HS-5 (cell line): ENCODE results near the gene DNAJB14.

Experiments used
- DNase-seq: peaks from one replicate; pipeline ENCODE4 v3.0.0-alpha.2; 2012; ENCODE audit warnings: low read depth

The DNAJB14 gene

DNA sequence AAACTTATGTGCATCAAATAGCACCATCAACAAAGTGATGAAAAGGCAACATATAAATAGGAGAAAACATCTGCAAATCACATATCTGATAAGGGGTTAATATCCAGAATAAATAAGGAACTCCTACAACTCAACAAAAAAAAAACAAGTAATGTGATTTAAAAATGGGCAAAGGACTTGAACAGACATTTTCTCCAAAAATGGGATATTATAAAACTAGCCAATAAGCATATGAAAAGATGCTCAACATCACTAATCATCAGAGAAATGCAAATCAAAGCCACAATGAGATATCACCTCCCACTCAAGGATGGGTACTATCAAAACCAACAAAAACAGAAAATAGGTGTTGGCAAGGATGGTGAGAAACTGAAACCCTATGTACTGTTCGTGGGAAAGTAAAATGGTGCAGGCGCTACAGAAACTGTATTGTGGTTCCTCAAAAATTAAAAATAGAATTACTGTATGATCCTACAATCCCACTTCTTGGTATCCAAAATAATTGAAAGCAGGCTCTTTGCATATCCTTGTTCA lies 2.4 kb downstream of the DNAJB14 start:
- no peak for DNase-seq

DNA sequence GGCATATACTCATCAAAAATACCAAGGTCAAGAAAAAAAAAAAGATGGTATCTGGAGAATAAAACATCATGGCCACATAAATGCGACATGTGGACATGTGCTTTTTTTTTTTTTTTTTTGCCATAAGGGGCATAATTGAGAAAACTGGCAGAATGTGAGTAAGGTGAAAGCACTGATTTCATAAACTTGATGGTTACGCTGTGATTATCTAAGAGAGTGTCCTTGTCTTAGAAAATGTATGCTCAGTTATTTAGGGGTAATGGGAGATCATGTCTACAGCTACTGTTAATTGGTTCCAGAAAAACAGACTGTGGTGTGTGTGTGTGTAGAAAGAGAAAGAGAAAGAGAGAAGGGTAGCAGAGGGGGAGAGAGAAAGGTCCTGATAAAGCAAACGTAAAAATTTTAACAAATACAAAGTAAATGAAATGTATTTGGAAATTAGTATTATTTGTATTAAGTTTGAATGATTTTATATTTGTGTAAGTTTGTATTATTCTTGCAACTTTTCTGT lies 8.1 kb downstream of the DNAJB14 start:
- DNase-seq: no peak

DNA sequence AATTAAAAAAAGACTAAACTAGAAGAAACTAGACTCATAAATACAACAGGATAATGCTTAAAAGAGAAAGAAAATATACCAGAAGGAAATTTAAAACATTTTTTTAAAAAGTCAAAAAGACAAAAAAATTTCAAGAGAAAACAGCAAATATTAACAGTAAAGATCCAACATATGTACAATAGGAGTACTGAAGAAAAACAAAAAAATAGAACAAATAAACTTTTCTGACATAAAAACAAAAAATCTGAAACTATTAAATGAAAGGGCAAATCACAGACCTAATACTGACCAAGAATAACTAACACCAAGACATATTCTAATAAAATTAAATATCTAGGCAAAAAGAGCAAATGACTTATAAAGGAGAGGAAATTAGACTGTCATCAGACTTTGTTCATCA lies 11.5 kb downstream of the DNAJB14 start:
- no peak for DNase-seq

DNA sequence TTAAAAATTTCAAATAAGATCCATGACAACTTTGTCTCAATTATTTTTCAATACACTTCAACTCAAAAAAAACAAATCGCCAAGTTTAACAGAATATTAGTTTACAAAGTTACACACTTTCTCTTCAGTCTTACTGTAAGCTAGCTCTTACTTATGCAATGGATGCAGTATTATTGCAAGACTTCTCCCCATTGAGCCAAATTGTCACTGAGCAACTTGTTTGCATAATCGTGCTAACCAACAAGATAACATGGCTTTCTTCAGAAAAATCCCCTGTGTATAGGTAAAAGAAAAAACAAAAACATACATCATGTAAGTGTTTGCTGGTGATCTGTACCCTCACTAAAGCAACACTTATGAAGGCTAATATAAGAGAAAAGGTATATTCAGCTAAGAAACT lies 18.9 kb downstream of the DNAJB14 start:
- no peak for DNase-seq

DNA sequence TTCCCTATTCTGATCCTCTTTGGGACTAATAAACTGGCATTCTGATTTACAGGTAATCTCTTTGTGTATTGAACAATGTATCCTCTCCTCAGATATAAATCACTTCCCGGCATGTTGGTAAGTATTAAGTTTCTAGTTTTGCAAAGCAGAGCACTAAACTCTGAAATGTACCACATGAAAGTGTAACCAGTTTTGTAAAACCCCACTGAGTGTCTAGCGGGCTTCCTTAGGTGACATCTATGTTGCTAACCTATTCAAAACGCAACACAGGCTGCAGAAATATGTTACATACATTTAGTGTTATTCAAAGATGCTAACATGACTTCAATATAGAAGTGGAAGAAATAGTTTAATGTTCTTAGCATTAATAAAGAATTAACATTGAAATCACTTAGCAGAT lies 25.2 kb downstream of the DNAJB14 start:
- DNase-seq: no peak

DNA sequence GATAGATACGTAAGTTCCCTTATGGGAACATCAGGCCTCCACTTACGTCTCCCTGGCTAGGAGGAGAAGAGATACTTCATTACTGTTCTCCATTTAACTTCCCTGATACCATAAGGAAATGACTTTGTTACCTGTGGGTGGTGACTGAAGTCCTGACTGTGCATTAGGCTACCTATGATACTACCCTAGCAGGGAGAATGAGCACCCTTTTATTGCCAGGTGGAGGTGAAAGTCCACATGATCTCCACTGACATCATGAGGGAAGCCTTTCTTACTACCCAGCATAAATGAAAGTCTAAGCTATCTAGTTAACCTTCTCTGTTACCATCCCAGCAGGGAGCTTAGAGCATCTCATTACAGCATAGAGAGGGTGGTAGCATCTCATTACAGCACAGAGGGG lies 27.8 kb downstream of the DNAJB14 start:
- DNase-seq: no peak

DNA sequence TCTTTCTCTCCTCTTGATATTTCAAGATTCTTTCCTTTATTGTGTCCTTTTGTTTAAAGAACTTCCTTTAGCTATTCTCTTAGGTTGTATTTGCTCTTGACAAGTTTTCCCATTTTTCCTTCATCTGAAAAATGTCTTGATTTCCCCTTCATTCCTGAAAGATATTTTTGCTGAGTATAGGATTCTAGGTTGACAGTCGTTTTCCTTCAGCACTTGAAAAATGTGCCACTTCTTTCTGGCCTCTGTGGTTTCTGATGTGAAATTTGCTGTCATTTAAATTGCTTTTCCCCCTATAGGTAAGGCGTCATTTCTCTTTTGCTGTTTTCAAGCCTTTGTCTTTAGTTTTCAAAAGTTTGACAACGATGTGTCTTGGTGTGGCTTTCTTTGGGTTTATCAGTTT lies 28.8 kb downstream of the DNAJB14 start:
- no peak for DNase-seq

DNA sequence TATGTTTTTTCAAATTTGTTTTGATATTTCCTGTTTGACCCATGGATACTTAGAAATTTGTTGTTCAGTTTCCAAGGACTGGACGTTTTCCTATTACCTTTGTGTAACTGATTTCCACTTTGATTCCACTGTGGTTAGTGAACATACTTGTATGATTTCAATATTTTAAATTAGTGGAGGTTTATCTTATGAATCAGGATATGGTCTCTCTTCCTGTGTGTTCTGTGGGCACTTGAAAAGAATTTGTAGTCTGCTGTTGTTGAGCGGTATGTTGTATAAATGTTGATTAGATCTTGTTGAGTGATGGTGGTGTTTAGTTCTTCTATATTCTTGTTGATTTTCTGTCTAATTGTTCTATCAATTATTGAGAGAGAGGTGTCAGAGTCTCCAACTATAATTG lies 31.0 kb downstream of the DNAJB14 start:
- no peak for DNase-seq

DNA sequence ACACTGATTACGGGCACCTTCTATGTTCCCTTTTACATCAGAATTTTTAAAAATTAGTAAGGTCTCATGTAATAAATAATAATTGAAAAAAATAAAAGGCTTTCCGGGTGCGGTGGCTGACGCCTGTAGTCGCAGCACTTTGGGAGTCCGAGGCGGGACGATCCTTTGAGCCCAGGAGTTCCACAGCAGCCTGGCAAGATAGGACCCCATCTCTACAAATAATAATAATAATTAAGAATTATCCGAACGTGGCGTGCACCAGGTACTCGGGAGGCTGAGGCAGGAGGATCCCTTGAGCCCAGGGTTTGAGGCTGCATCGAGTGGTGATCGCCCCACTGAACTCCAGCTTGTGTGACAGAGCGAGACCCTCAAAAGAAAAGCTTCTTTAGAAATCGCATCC lies 51.4 kb downstream of the DNAJB14 start:
- no peak for DNase-seq

DNA sequence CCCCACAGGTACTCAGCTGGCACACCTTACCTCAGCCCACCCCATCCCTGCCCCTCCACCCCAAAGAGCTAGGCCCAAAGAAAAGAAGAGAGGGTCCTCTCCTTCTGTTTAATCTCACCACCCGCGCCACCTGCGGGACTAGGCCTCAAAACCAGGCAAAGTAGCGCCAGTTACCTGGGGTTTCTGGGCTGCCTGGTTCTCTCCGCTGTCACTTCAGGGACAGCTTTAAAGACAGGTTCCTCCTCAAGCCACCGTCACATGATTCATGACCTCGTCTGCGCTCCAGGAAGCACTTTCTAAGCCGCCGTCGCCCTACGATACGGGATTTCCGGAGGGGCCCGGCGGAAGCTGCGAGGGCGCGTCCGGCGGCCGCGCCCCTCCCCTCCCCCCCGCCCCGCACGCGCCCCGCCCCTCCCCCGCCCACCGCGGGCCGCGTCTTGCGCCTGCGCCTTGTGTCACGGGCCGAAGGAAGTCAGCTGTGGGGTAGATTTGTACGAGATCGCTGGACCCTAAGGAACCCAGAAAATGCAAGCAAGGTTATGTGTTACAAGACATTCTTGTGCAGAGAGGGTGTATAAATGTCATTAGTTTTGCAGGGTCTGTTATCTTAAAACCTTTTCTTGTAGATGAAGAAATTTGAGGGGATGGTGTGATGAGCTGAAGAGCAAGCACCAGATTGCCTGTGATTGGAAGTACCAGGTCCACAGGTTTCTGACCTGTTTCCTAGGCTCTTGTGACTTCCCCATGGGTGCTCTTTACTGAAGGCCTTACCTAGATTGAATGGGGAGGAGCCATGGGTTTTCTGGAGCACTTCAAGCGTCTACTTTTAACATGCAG lies 52.0 kb downstream of the DNAJB14 start, which contains the start of gene LAMTOR3:
Gene LAMTOR3, minus strand, starts transcription at position 267 of the 837 bp plus-strand sequence. CDS start 464 bp downstream, outside the sequence.
- peak; percentile 55 for DNase-seq

DNA sequence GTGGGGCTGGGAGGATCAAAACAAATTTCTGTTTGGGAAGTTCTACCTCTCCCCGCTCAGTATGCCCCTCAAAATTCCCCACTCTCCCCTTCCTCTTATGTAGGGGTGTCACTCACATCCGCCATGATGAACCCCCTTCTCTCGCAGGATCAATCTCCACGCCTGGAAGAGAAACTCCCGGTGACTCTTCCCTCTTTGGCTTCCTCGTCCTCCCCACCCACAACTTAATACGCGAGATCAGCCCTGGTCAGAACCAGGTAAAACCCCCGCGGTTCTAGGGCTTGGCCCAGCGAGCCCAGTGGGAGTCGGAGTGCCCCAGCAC lies 52.6 kb downstream of the DNAJB14 start:
- no peak for DNase-seq

DNA sequence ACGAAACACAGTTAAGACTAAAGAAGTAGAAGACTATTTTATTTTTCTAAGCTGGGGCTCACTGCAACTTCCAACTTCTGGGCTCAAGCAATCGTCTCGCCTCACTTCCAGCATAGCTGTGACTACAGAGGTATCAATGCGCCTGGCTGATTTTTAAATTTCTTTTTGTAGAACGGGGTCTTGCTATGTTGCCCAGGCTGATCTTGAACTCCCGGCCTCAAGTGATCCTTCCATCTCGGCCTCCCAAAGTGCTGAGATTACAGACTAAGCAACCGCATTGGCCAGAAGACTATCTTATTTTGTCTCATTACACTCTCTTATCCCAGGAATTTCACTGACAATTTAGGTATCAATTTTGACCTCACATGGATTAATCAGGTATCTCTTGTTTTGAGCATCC lies 53.4 kb downstream of the DNAJB14 start:
- DNase-seq: no peak

DNA sequence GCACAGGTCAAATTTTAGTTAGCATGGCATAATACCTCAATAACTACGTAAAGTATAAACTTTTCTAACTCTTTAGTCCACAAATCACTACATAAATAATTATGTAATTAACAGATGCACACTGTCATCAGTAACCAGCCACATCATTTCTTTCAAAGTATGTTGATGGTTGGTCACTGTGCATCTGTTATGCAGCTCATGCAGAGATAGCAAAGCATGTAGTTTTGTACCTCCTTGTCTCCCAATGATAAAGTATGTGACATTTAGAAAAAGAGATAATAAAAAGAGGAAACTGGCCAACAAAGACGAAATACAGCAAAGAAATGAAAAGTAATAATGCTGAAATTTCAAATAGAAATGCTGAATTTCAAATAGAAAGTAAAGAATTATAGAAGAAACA lies 55.1 kb downstream of the DNAJB14 start:
- no peak for DNase-seq

DNA sequence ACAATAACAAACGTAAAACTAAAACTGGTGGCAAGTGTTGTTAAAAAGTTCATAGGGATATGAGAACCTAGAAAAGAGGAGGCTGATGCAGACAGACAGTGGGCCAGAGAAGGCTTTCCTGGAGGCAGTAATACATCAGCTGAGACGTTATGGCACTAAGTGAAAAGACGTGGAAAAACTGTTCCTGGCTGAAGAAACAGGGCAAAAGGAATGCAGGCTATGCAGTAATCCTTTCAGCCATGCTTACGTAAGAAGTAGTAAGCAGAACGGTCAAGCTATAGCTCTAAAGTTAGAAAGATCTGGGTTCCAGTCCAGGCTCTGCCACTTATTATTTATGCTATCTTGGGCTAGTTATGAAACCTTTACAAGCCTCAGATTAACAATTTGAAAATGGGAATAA lies 58.6 kb downstream of the DNAJB14 start:
- no peak for DNase-seq

DNA sequence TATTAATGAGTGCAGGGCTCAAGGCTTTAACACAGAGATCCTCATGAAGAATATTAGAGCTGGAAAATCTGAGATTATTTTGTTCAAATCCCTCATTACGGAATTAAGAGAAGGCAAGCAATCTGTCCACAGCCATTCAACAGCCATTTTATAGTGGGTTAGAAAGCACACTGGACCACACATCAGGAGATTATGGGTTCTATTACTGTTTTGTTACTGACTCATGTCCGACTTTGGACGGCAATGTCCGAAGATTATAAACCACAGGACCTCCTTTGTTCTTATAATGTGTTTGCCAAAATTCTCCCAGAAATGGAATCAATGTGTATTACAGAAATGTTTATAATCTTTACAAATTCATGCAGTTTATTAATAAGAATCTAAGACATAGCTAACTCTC lies 60.3 kb downstream of the DNAJB14 start:
- DNase-seq: no peak

DNA sequence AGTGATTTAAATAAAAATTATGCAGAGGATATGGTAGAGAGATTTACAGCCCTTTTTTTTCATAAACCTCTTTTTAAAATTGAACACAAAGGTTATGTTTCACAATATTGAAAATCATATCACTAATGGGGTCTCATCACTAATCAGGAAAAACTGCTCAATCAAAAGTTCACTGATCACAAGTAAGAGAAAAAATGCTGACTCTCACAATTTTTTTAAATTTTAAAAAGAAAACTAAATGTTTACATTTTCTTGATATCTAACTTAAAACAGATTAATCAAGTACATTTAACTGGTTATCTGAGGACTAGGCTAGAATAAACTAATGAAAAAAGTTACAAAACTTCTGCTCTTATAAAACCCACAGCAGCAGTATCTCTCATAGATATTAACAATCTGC lies 60.7 kb downstream of the DNAJB14 start:
- no peak for DNase-seq

DNA sequence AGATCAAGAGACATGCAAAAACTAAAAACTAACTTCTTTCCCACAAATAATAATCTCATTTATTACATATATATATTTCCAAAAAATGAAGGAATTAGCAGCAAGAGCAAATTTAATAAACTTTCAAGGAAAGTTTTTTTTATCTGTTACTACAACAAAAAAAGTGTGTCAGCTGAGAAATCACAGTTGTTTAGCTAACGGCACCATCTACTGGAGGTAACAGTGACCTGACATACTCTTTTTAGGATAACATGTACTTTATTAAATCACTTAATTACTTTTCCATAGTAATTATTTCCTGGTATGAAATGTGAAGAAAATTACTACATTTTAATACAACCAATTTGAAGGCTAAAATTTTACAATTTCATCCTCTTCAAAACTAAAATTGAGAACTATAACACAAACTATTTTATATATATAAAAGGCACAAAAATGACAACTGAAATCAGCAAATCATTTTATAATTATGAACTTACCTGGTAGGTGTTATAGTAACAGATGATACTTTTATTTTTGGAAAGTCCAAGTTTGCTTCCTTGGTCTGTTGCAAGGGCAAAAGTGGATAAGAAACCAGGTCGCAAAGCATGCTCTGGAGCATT lies 61.3 kb downstream of the DNAJB14 start:
- no peak for DNase-seq

DNA sequence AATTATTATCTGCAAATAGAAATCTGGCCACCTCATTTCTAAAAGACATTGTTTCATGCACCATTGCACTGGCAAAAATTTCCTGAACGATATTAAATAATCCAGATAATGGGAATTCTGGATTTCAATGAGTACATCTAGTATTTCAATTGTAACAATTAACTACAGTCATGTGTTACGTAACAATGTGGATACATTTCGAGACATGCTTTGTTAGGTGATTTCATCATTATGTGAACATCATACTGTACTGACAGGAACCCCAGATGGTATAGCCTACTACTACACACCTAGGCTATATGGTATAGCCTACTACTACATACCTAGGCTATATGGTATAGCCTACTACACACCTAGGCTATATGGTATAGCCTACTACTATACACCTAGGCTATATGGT lies 67.0 kb downstream of the DNAJB14 start:
- DNase-seq: no peak

DNA sequence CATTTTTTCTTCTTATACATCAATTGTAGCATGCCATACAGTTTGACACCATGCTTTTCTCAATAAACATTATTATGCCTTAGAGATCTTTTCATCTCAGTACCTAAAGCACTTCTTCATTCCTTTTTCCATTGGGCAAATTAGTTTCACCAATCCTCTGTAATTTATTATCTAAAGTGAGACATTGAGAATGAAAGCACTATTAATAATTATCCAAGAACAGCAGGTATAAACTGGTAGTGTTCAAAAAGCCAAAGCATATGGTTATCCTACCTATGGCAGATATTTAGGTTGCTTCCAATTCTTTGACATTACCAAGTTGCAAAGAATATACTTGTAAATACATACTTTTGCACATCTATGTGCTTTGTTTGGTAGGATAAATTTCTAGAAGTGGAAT lies 67.8 kb downstream of the DNAJB14 start:
- no peak for DNase-seq

DNA sequence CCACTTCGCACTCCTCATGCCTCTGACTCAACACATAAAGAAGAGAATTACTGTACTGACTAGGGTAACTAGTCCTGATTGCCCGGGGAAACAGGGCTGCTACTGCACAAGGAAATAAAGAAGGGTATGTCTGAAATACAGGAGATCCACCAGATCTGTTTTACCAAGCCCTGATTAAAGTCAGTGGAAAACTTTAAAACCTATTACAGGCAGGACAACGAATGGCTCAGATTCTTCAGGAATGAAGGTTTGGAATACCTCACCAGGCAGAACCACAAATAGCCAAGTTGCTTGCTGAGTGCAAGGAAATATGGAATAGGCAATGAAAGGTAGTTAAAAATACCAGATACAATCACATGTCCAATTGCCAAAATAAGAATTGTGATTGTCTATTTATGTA lies 69.5 kb downstream of the DNAJB14 start:
- DNase-seq: no peak

DNA sequence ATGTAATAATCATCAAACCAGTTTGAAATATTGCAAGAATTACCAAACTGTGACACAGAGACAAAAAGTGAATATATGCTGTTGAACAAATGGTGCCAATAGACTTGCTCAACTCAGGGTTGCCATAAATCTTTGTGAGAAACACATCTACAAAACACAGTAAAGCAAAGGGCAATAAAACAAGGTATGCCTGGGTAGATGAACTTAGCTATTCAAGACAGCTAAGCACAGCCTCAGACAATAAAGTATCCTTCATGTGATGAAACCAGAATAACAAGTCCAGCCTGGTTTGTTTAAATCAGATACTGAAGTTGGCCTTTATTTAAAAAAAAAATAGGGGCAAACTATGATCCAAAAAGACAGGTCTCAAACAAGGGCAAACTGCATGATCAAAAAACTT lies 71.3 kb downstream of the DNAJB14 start:
- DNase-seq: no peak

DNA sequence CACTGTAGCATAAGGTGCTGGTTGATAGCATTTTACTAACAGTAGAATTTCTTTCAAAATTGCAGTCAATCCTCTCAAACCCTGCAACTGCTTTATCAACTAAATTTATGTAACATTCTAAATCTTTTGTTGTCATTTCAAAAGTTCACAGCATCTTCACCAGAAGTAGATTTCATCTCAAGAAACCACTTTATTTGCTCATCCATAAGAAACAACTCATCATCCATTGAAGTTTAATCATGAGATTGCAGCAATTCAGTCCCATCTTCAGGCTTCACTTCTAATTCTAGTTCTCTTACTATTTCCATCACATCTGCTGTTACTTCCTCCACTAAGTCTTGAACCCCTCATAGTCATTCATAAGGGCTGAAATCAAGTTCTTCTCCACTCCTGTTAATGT lies 73.8 kb downstream of the DNAJB14 start:
- no peak for DNase-seq

DNA sequence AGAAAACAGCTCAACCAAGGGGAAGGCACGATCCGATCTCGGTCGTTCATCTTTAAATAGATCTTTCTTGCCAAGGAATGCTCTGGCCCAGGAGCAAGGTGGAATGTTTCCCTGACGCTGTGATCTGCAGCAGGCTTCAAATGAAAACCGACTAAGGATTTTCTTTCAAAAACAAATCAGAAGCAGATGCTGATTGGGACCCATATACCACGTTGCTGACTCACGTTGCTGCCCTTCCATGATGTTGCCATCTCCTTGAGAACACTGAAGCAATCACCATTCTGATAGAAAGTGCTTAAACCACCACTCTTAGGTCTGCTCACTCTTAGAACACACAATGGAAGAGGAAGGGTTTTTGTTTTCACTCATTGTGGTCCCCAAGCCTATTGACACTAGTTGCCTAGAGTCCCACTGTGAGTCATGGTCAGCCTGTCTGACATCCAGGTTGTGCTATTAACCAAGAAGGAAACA lies 78.3 kb downstream of the DNAJB14 start:
- DNase-seq: peak; percentile 42
